Measurements from ENCODE around the gene UBE3A.

UBE3A gene

DNA sequence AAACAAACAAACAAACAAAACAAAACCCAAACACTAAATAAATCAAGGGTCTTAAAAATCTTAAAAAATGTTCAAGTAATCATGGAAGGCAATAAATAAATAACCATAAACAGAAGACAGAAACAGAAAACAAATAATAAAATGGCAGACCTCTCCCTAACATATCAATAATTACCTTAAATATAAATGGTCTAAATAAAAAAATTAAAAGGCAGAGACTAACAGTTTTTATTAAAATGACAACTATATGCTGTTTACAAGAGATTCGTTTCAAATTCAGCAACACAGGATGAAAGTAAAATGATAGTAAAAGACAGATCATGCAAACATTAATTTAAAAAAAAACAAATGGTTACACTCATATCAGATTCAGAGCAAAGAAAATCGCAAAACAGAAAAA is 91.1 kb downstream of the UBE3A start:
- Mint-ChIP-seq H3K27ac (no peak overlapping the region), H3K4me1 (peaks cover 3% of the 10 kb centered on the region), H3K27me3 (no peaks in the 10 kb centered on the region), H3K9me3 (peaks cover 38% of the 10 kb centered on the region), H3K36me3 (ENCODE audit: low read depth) (peaks cover 84% of the 10 kb centered on the region), H3K4me3 (no peak overlapping the region)
- ATAC-seq: no peak
- DNase-seq: no peak

DNA sequence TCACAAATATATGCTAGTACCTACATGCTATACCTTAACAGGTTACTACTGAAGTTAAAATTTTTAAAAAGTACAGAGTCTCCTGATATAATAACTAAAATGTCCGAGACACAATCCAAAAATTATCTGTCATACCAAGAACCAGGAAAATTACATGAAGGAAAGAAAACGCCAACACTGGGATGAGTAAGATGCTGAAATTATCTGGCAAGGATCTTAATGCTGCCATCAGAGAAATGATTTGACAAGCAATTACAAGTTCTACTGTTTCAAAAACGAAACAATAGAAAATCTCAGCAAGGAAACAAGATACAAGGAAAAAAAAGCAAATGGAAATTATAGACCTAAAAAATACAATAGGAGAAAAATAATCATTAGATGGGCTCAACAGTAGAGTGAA is 92.5 kb downstream of the UBE3A start:
- ATAC-seq: no peak
- DNase-seq: no peak
- Mint-ChIP-seq H3K27me3 (no peaks in the 10 kb centered on the region), H3K36me3 (ENCODE audit: low read depth) (peaks cover 85% of the 10 kb centered on the region), H3K4me1 (peaks cover 3% of the 10 kb centered on the region), H3K27ac (no peak overlapping the region), H3K9me3 (peaks cover 38% of the 10 kb centered on the region), H3K4me3 (no peak overlapping the region)

DNA sequence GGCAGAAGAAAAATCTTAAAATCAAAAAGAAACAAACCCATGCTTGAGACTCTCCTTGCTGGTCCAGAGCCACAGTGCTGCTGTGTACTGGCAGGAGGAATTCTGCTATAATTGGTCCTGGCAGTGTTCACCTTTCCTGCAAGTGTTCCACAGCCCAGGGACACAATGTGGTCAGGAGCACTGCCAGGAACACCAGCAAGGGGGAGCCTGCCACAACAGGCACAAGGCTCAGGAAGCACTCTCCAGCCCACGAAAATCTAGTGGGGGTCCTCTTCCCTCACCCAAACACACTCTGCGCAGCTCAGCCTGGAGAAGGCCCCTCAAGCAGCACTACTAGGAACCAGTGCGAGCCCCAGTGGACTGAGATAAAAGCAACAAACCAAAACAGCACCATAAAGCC is 92.9 kb downstream of the UBE3A start:
- Mint-ChIP-seq H3K9me3 (peaks cover 35% of the 10 kb centered on the region), H3K27me3 (no peaks in the 10 kb centered on the region), H3K27ac (no peak overlapping the region), H3K36me3 (ENCODE audit: low read depth) (peaks cover 81% of the 10 kb centered on the region), H3K4me1 (peaks cover 3% of the 10 kb centered on the region), H3K4me3 (no peak overlapping the region)
- no peak for DNase-seq
- no peak for ATAC-seq

DNA sequence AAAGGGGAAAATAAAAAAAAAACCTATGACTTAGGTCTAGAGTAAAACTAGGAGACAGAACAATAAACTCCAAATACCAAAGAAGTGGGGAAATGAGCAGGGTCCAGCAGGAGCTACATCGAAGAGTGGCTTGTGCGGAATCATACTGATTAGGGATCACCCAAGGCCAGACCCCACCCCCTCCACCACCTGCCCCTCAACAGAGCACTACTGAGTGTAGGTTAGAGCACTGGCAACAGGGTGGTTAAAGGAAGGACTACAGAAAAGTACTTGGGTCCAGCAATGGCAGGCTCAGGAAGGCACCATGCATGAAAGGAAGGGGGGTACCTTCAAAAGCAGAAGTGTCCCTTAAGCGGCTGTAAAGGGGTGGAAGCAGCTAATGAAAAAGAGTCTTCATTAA is 96.2 kb downstream of the UBE3A start:
- peaks cover 76% of the 10 kb centered on the region for H3K36me3 Mint-ChIP-seq (ENCODE audit: low read depth)
- peaks cover 3% of the 10 kb centered on the region for H3K4me1 Mint-ChIP-seq
- H3K27me3 Mint-ChIP-seq: no peaks in the 10 kb centered on the region
- ATAC-seq (no peak), DNase-seq (no peak)
- peak overlapping the region; percentile 62 for H3K27ac Mint-ChIP-seq
- peaks cover 11% of the 10 kb centered on the region for H3K9me3 Mint-ChIP-seq
- no peak overlapping the region for H3K4me3 Mint-ChIP-seq

DNA sequence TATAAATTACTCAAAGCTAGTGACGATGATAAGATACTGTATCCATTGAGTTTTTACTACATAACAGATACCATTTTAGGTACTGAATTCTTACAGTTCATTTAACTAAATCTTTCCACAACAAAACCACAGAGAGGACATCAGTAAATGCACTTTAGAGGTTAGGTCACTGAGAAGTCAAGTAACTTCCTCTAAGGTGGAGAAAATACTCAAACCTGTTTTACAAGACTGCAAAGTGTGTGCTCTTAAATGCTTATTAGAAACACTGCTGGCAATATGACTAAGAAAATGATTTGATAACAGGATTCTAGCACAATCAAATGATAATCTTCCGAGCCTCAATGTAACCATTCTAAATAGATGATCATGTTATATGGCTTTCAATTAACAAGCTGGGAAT is 99.4 kb downstream of the UBE3A start:
- H3K27ac Mint-ChIP-seq: no peak overlapping the region
- DNase-seq: no peak
- no peak for ATAC-seq
- no peaks in the 10 kb centered on the region for H3K4me1 Mint-ChIP-seq
- H3K36me3 Mint-ChIP-seq (ENCODE audit: low read depth): peaks cover 76% of the 10 kb centered on the region
- no peaks in the 10 kb centered on the region for H3K27me3 Mint-ChIP-seq
- peaks cover 17% of the 10 kb centered on the region for H3K9me3 Mint-ChIP-seq
- H3K4me3 Mint-ChIP-seq: no peak overlapping the region

DNA sequence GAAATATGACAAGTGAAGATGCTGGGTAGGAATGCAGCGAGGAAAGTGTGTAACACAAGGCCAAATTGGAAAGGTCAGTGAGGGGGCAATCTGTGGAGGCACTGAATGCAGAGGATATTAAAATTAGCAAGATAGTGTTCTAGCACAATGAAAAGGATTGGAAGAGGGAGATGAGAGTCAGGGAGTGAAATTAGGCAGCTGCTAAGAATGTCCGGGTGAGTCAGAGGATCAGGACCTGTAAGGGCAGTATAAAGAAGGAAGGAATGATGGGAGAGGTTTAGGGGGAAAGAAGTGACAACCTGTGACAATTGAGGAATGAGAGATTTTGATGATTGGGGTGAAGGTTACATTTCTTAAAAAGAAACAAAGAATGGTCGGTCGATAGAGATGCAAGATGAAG is 103.5 kb downstream of the UBE3A start:
- Mint-ChIP-seq H3K9me3 (peaks cover 32% of the 10 kb centered on the region), H3K27ac (no peak overlapping the region), H3K27me3 (no peaks in the 10 kb centered on the region), H3K4me3 (no peak overlapping the region), H3K36me3 (ENCODE audit: low read depth) (peaks cover 85% of the 10 kb centered on the region), H3K4me1 (peaks cover 7% of the 10 kb centered on the region)
- ATAC-seq: no peak
- DNase-seq: no peak

DNA sequence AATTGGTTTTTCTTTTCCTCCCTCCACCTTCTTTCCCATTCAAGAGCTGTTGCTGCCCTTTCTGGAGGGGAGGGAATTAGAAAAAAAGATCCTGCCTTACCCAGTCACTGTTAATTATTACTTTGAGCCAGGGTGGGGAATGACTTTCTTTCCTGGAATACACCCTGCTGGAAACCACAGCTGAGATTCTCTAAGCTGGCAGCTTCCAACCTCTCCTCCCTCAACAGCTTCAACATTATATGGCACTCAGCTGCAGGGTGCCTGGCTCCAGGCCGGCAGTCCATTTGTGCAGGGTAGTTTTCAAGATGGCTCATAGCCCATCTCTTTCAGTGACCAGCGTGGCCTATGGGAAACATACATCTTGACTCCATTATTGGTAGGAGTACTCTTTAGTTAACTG is 105.8 kb downstream of the UBE3A start:
- Mint-ChIP-seq H3K4me1 (peaks cover 21% of the 10 kb centered on the region), H3K36me3 (ENCODE audit: low read depth) (peaks cover 81% of the 10 kb centered on the region), H3K27ac (peak overlapping the region; percentile 45), H3K9me3 (peaks cover 32% of the 10 kb centered on the region), H3K4me3 (no peak overlapping the region), H3K27me3 (no peaks in the 10 kb centered on the region)
- no peak for ATAC-seq
- no peak for DNase-seq

DNA sequence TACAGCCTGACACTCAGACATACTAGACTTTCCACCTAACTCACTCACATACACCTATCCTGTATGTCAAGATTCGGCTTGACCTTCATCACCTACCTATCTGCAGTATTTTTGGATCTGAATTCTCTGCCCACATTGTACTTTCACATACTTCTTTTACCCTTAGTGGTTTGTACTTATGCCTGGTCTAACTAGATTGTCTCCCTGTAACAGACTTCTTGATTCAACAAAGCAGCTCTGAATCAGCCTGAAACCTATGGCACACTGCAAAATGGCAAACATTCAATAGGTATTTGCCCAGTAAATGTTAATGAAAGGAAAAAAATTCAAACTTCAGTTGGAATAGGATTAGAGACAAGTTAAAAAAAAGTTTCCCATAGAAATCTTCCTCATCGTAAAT is 106.5 kb downstream of the UBE3A start:
- Mint-ChIP-seq H3K4me1 (peaks cover 22% of the 10 kb centered on the region), H3K27me3 (no peaks in the 10 kb centered on the region), H3K9me3 (peaks cover 27% of the 10 kb centered on the region), H3K4me3 (no peak overlapping the region), H3K36me3 (ENCODE audit: low read depth) (peaks cover 78% of the 10 kb centered on the region), H3K27ac (peak overlapping the region; percentile 4)
- ATAC-seq (no peak), DNase-seq (no peak)

DNA sequence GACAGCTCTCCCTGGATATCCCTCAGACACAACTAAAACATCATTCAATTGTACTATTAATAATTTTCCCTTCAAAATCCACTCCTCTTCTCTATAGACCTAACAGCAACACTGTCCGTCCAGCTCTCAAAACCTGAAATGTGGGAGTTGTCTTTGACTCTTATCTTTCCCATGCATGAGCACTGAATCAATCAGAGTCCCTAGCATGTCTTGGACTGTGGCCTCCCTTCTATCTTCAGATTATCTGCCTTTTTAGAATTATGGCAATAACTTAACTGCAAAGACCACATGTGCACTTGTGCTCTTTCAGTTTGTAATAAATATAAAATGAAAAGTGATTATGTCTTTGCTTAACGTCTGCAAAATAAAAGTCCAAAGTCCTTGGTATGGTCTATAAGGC is 107.0 kb downstream of the UBE3A start:
- peaks cover 77% of the 10 kb centered on the region for H3K36me3 Mint-ChIP-seq (ENCODE audit: low read depth)
- peaks cover 22% of the 10 kb centered on the region for H3K4me1 Mint-ChIP-seq
- H3K9me3 Mint-ChIP-seq: peaks cover 27% of the 10 kb centered on the region

DNA sequence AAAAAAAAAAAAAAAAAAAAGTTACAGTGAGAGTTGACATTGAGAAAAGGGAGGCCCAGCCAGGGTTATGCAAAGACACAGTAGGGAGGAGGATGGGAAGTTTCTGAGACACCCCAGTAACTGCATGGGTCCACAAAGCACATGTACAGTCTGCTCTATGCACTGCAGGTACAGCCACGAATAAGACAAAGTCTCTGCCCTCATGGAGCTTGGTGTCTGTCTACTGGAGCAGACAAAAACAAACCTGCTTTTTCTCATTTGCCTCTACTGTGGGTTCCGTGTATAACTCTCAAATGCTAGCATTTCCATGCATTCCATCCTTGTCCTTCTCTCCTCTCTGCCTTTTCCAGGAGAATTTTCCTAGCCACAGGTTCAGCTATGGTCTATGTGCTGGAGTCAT is 107.4 kb downstream of the UBE3A start:
- DNase-seq (no peak), ATAC-seq (no peak)
- Mint-ChIP-seq H3K27ac (no peak overlapping the region), H3K4me3 (no peak overlapping the region), H3K9me3 (peaks cover 27% of the 10 kb centered on the region), H3K4me1 (peaks cover 22% of the 10 kb centered on the region), H3K36me3 (ENCODE audit: low read depth) (peaks cover 78% of the 10 kb centered on the region), H3K27me3 (no peaks in the 10 kb centered on the region)

More for the DNA sequence above, 107.0 kb downstream of the UBE3A start:
- Mint-ChIP-seq H3K4me3 (no peak overlapping the region), H3K27me3 (no peaks in the 10 kb centered on the region), H3K27ac (no peak overlapping the region)
- no peak for ATAC-seq
- DNase-seq: no peak

DNA sequence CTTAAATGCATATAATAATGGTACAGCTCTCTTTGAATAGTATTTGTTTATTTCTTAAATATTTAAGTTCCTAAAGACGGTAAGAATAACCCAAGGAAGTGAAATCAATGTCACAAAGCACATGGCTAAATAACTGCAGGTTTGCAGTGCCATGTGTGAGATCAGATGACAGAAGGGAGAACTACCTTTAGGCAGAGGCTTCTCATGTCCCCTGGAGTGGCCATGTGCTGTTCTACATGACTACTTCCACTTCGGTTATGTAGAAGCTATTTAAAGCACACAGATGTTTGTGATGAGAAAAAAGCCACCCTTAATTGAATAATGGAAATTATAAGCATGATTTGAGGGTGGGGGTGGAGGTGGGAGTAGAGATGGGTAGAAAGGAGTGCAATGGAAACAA is 109.1 kb downstream of the UBE3A start:
- peak; percentile 20 for ATAC-seq
- H3K27me3 Mint-ChIP-seq: no peaks in the 10 kb centered on the region
- peaks cover 75% of the 10 kb centered on the region for H3K36me3 Mint-ChIP-seq (ENCODE audit: low read depth)
- H3K4me1 Mint-ChIP-seq: peaks cover 22% of the 10 kb centered on the region
- no peak for DNase-seq
- peaks cover 19% of the 10 kb centered on the region for H3K9me3 Mint-ChIP-seq
- no peak overlapping the region for H3K27ac Mint-ChIP-seq
- H3K4me3 Mint-ChIP-seq: no peak overlapping the region

DNA sequence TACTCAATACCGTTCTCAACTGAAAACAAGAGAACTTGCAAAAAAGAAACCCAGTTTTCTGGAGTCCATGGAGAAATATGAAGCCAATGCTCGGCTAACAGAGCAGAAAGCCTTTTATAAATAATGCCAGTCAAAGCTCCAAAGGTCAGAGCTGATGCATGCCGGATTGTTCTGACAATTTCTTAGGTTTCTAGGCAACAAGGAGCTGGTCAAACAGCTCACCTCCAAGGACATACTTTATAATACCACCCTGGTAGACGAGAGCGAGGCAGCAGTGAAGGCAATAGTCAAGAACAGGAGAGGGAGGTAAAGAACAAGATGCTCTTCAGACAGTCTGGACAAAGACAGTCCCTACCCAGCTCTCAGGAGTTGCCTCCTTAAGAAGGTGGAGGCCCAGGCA is 111.1 kb downstream of the UBE3A start:
- Mint-ChIP-seq H3K4me1 (peaks cover 22% of the 10 kb centered on the region), H3K36me3 (ENCODE audit: low read depth) (peaks cover 75% of the 10 kb centered on the region), H3K4me3 (no peak overlapping the region), H3K27ac (no peak overlapping the region), H3K27me3 (no peaks in the 10 kb centered on the region), H3K9me3 (peaks cover 26% of the 10 kb centered on the region)
- DNase-seq (no peak), ATAC-seq (no peak)

DNA sequence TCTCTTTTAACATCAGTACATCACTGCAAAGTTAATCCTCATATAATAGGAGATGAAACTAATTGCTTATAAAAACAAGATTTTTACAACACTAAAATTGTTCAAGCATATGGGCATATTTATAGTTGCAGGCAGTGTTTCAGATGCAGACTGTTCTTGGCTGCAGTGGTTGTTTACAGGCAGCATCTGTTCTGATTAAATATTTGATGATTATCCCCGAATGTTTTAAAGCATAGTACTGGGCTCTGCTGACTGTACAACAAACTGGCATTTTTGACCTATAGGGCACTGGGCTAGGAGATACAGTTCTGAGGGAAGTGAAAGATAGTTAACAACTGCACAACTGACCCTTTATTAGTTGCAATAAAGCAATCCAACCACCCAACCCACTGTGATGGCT is 113.6 kb downstream of the UBE3A start:
- Mint-ChIP-seq H3K27ac (no peak overlapping the region), H3K4me1 (peaks cover 14% of the 10 kb centered on the region), H3K4me3 (no peak overlapping the region), H3K36me3 (ENCODE audit: low read depth) (peaks cover 72% of the 10 kb centered on the region), H3K9me3 (peaks cover 33% of the 10 kb centered on the region), H3K27me3 (no peaks in the 10 kb centered on the region)
- DNase-seq (no peak), ATAC-seq (no peak)

DNA sequence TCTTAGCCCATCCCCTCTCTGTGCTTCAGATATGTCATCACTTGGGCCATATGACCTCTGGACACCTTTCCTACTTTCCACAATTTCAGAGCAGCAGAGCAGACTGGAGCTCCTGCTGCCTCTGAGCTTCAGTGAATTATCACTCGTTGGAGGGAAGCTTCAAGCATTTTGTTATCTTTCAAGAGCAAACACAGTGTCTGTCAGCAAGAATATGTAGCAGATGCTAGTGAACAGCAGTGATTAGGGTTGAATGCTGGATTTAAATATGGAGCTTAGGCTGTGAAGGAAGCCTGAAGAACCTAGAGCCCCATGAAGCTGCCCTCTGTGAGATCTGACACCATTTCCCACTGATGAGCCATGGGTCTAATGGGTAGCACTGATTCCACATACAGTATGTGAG is 115.4 kb downstream of the UBE3A start:
- Mint-ChIP-seq H3K9me3 (peaks cover 49% of the 10 kb centered on the region), H3K27me3 (no peaks in the 10 kb centered on the region), H3K36me3 (ENCODE audit: low read depth) (peaks cover 75% of the 10 kb centered on the region), H3K27ac (no peak overlapping the region), H3K4me1 (peaks cover 4% of the 10 kb centered on the region), H3K4me3 (no peak overlapping the region)
- ATAC-seq (no peak), DNase-seq (no peak)

DNA sequence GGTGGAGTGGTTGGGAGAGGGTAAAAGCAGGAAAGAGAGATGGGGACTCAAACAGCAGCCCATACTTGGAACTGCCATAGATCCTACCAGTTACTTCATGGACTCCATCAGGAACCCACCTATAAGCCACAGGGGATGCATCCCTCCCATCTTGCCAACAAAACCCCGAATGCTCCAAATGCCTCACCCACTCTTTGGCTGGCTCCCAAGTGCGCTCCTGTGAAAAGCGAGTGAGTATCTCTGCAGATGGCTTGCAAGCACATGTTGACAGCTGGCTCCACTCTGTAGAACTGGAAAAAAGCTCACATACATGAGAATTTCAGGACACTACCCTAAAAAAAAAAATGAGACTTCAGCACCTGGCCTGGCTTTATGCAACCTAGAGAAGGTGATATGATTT is 151.0 kb downstream of the UBE3A start:
- DNase-seq (no peak), ATAC-seq (no peak)
- H3K27ac Mint-ChIP-seq: no peak overlapping the region
- peaks cover 42% of the 10 kb centered on the region for H3K9me3 Mint-ChIP-seq
- H3K36me3 Mint-ChIP-seq (ENCODE audit: low read depth): no peaks in the 10 kb centered on the region
- no peaks in the 10 kb centered on the region for H3K4me1 Mint-ChIP-seq
- no peak overlapping the region for H3K4me3 Mint-ChIP-seq
- no peaks in the 10 kb centered on the region for H3K27me3 Mint-ChIP-seq
